ENCODE measurements around the gene DISP3.

The DISP3 gene

DNA sequence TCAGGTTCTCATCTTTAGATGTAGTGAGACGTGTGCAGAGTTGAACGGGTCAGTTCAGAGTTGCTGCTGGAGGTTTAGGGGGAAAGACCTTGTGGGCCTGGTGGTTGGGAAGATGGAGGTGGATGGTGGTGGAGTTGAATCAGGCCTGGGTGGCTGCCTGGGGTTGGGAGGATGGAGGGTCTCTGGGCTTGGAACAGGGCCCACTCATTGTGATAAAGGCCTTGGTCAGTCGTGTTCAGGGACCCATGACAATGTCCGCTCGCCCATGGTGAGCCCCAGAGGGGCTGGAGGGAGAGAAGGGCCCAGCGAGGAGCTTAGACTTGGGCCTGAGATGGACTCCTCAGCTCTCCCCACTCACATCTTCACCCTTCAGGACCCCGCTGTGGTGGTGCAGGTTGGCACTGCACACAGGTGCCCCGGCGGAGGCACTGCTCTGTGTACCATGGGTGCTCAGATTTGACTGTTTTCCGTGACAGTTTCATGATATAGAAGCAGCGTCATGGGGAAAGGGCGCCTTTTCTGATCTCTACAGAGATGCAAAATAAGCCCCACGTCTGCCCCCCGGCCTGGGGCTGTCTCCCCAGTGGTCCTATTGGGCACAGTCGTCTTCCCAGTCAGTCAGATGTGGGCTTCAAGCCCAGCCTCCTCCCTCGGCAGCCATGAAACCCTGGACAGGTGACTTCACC lies 39.2 kb downstream of the DISP3 start:
- H3K4me1 ChIP-seq (ENCODE audit: insufficient read depth, low read length, severe bottlenecking) = no peaks in the 10 kb centered on the region
- H3K9ac ChIP-seq (ENCODE audit: low read length) = no peak overlapping the region
- no peak overlapping the region for H2AFZ ChIP-seq (ENCODE audit: low read length)
- no peak overlapping the region for H3K4me2 ChIP-seq (ENCODE audit: low read length)
- H3K9me3 ChIP-seq (ENCODE audit: low read length) = no peaks in the 10 kb centered on the region
- H3F3A ChIP-seq (ENCODE audit: insufficient read depth, low read length) = no peaks in the 10 kb centered on the region
- no peaks in the 10 kb centered on the region for H3K27me3 ChIP-seq (ENCODE audit: insufficient read depth, low read length)
- TF ChIP-seq EZH2 (IDR thresholded peaks at IDR 0.05; ENCODE audit: borderline replicate concordance, low read length) = no peak
- TF ChIP-seq, protein P1, sequence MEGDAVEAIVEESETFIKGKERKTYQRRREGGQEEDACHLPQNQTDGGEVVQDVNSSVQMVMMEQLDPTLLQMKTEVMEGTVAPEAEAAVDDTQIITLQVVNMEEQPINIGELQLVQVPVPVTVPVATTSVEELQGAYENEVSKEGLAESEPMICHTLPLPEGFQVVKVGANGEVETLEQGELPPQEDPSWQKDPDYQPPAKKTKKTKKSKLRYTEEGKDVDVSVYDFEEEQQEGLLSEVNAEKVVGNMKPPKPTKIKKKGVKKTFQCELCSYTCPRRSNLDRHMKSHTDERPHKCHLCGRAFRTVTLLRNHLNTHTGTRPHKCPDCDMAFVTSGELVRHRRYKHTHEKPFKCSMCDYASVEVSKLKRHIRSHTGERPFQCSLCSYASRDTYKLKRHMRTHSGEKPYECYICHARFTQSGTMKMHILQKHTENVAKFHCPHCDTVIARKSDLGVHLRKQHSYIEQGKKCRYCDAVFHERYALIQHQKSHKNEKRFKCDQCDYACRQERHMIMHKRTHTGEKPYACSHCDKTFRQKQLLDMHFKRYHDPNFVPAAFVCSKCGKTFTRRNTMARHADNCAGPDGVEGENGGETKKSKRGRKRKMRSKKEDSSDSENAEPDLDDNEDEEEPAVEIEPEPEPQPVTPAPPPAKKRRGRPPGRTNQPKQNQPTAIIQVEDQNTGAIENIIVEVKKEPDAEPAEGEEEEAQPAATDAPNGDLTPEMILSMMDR (IDR thresholded peaks at IDR 0.05; ENCODE audit: low read length) = no peak
- no peaks in the 10 kb centered on the region for H3K79me2 ChIP-seq (ENCODE audit: insufficient read depth, low read length)
- H4K20me1 ChIP-seq (ENCODE audit: insufficient read depth, low read length) = no peaks in the 10 kb centered on the region
- H3K27ac ChIP-seq (ENCODE audit: low read depth, low read length, poor library complexity, severe bottlenecking) = no peak overlapping the region
- H3K4me3 ChIP-seq (ENCODE audit: low read depth, low read length, poor library complexity, severe bottlenecking) = no peak overlapping the region
- no peaks in the 10 kb centered on the region for H3K9me2 ChIP-seq (ENCODE audit: low read depth, low read length)
- H3K36me3 ChIP-seq (ENCODE audit: insufficient read depth, low read length) = no peaks in the 10 kb centered on the region

DNA sequence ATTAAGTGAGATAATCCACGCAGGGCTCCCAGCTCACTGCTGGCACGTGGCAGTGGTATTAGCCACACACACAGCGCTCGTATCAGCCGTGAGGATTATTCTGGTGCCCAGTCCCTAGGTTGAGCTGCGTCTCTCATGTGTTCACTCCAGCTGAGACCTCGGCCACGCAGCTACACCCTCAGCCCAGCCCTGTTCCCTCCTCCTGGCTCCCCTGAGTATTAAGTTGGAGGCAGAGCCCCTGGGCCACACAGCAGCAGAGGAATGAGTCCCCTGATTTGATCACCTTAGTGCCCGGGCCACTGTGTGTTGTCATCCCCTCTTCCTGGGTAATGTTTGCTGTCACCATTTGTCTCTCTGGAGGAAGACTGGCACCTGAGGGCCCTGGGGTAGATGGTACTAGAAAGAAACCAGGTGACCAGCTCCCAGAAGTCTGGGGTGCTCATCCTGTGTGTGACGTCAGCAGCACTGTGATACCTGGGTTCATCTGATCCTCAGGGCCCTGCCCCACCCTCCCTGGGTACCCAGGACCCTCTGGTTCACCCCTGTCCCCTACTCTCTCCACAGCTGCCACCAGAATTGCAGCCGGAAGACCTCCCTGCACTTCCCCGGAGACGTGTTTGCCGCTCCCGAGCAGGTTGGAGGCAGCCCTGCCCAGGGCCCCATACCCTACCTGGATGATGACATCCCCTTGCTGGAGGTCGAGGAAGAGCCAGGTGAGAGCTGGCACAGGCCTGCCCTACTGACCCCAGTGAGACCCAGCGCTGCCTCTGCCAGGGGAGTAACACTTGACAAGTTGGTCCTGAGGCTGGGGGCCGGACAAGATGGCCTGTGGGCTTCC lies 40.1 kb downstream of the DISP3 start:
- Histone ChIP-seq H3F3A (ENCODE audit: insufficient read depth, low read length) (no peaks in the 10 kb centered on the region), H4K20me1 (ENCODE audit: insufficient read depth, low read length) (no peaks in the 10 kb centered on the region), H3K9ac (ENCODE audit: low read length) (no peak overlapping the region), H3K4me2 (ENCODE audit: low read length) (no peak overlapping the region), H3K9me3 (ENCODE audit: low read length) (no peaks in the 10 kb centered on the region), H3K27me3 (ENCODE audit: insufficient read depth, low read length) (no peaks in the 10 kb centered on the region), H3K79me2 (ENCODE audit: insufficient read depth, low read length) (no peaks in the 10 kb centered on the region), H3K36me3 (ENCODE audit: insufficient read depth, low read length) (no peaks in the 10 kb centered on the region), H3K27ac (ENCODE audit: low read depth, low read length, poor library complexity, severe bottlenecking) (no peak overlapping the region), H2AFZ (ENCODE audit: low read length) (no peak overlapping the region), H3K4me1 (ENCODE audit: insufficient read depth, low read length, severe bottlenecking) (no peaks in the 10 kb centered on the region), H3K4me3 (ENCODE audit: low read depth, low read length, poor library complexity, severe bottlenecking) (no peak overlapping the region), H3K9me2 (ENCODE audit: low read depth, low read length) (no peaks in the 10 kb centered on the region)
- no peak for TF ChIP-seq EZH2 (IDR thresholded peaks at IDR 0.05; ENCODE audit: borderline replicate concordance, low read length)
- TF ChIP-seq, protein P1 (IDR thresholded peaks at IDR 0.05; ENCODE audit: low read length) = no peak

DNA sequence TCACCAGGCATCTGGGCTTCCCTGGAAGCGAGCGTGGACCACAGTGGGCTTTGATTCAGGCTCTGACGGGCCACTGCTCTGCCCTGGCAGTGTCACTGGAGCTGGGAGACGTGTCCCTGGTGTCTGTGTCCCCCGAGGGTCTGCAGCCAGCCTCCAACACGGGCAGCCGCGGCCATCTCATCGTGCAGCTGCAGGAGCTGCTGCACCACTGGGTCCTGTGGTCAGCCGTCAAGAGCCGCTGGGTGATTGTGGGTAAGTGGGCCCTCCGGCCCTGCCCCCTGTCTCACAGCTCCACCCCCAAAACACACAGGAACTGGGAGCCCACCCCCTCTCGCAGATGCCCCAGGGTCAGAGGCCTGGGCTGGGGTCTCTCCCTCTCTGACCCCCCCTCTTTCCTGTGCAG lies 40.7 kb downstream of the DISP3 start:
- H3K4me3 ChIP-seq (ENCODE audit: low read depth, low read length, poor library complexity, severe bottlenecking) = no peak overlapping the region

More for the DNA sequence above, 40.7 kb downstream of the DISP3 start:
- TF ChIP-seq, protein P1 (IDR thresholded peaks at IDR 0.05; ENCODE audit: low read length) = no peak
- no peak for TF ChIP-seq EZH2 (IDR thresholded peaks at IDR 0.05; ENCODE audit: borderline replicate concordance, low read length)
- no peak overlapping the region for H3K4me2 ChIP-seq (ENCODE audit: low read length)
- H3K27ac ChIP-seq (ENCODE audit: low read depth, low read length, poor library complexity, severe bottlenecking) = no peak overlapping the region
- H3K9me2 ChIP-seq (ENCODE audit: low read depth, low read length) = no peaks in the 10 kb centered on the region
- H2AFZ ChIP-seq (ENCODE audit: low read length) = no peak overlapping the region
- H3K79me2 ChIP-seq (ENCODE audit: insufficient read depth, low read length) = no peaks in the 10 kb centered on the region
- H4K20me1 ChIP-seq (ENCODE audit: insufficient read depth, low read length) = no peaks in the 10 kb centered on the region
- no peaks in the 10 kb centered on the region for H3K4me1 ChIP-seq (ENCODE audit: insufficient read depth, low read length, severe bottlenecking)
- H3K27me3 ChIP-seq (ENCODE audit: insufficient read depth, low read length) = no peaks in the 10 kb centered on the region
- no peaks in the 10 kb centered on the region for H3K36me3 ChIP-seq (ENCODE audit: insufficient read depth, low read length)
- no peak overlapping the region for H3K9ac ChIP-seq (ENCODE audit: low read length)
- H3K9me3 ChIP-seq (ENCODE audit: low read length) = no peaks in the 10 kb centered on the region
- no peaks in the 10 kb centered on the region for H3F3A ChIP-seq (ENCODE audit: insufficient read depth, low read length)

Data from OCI-LY1 (cell line).